NCI-H146 (cell line): ENCODE data around the gene GIN1.
"Not testable (repeated sequence)": the region's sequence is repeated elsewhere in the genome, so short reads cannot be mapped to it uniquely, and the experiment has no call there.

Experiments used
- DNase-seq: peaks from one replicate; lab custom pipeline; 2025; lab: John Stamatoyannopoulos, UW

The GIN1 gene

DNA sequence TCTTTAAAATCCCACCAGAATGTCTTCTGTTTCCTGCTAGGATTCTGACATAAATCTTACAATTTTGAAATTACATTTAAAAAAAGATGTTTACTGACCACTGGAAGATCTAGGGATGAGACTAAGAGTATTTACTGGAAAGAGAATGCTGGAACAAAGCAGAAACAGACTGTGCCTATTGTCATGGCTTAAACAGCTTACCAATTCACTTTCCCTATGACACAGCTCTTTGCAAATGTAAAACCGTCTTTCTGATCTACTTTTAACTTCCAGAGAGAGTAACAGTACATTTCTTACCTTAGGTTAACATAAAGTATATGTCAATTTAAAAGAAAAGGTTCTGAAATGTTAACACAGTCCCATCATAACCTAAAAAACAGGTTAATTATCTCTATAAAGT is 10.7 kb downstream of the GIN1 start:
- no peak for DNase-seq

DNA sequence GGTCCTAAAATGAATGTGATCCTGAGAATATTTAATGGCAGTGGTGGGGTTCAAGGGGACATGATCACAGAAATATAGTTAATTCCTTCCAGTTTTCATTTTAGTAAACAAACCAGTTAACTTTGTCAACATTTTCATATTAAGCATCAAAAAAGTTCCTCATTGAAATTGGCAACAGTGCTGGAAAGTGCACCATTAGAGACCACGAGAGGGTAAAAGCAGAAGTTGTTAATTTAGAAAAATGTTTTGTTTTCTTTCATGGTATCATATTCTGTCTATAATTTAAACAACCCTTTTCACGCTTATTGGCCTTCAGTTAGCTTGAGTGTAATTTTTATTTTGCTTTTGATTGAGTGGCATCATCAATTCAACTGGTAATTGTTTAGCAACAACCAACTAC is 11.9 kb downstream of the GIN1 start:
- DNase-seq, result no peak

DNA sequence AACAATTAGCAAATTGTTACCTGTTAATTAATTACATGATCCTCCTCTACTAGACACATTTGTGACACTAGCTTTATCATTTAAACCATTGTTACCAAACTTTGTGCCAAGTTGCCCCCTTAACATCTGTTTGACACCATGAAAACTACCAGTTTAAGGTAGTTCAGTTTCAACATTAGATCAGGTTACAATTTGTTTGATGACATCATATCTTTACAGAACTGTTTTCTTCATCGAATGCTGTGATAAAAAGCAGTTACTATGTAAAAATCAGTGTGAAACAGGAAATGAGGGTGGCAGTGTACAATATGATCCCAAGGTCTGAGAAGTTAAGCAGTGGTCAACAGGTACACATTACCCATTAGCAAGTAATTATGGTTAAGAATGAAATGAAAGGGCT is 17.7 kb downstream of the GIN1 start:
- no peak for DNase-seq

DNA sequence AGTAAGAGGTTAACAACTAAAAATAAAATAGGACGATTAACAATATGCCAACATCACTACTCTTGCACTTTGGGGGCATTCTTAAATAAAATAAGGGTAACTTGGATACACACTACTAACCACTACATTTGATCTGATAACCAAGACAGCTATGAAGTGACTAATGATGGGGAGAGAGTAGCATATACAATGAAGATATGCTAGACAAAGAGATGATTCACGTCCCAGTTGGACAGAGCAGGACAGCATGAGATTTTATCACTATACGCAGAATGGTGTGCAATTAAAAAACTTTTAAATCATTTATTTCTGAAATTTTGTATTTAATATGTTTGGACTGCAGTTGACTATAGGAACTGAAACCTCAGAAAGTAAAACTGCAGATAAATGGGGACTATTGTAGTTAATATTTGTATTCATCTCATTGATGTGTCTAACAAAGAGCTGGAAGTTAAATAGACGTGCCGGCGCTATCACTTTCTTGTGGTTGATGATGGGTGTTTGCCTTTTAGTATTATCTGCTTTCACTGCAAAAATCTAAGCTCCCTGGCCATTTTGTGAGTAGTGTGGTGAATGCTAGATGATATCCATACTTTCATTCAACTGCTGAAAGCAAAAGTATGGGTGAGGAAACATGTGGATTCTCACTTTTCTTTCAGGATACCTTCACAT is 18.7 kb downstream of the GIN1 start:
- DNase-seq, result no peak

DNA sequence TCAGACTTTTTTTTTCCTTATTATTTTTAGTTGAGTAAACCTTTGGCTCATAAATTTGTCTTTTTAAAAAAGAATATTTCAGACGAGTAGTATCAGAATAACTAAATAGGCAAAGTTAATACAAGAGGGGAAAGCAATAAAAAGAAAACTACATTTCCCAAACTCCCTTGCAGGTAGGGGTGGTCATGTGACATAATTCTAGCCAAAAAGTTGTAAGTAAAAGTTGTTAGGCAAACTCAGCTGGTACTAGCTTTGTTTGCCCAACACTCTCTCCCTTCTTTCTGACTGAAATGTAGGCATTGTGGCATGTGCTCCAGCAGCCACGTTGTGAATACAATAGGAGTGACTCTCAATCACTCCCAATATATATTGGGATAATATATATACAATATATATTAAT is 20.9 kb downstream of the GIN1 start:
- no peak for DNase-seq

DNA sequence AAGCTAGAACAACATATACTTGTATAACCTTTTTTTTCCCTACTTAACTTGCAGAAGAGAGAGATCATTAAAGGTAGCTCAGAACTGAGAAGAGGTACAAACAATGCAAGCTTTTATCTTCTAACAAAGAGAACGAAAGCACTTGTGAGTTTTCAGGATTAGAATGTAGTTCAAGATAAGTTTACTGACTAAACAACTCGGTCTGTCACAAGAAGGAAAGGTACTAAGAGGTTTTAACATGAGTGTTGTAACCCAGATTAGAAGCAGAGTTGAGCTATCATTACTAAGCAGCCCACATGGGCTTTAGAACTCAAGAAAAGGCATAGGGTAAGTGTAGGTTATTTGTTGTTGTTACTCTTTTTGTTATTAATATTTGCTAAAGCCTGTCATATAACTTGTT is 25.2 kb downstream of the GIN1 start:
- no peak for DNase-seq

DNA sequence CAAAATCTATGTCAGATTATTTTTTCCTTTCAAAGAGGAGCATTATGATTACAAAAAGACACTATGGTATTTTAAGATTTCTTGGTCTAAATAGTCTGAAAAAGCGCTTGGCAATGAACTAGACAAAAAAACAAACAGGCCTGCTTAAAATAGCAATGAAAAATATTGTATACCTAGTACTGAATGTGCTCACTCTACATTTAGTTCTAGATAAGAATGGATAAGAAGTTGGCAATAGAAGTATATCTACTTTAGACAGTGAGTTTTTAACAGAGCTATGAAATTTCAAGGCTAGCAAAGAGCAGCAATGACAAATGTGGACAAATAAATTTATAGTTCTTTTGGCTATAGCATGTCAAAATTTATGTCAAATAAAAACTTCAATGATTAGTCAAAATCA is 26.2 kb downstream of the GIN1 start:
- no peak for DNase-seq

DNA sequence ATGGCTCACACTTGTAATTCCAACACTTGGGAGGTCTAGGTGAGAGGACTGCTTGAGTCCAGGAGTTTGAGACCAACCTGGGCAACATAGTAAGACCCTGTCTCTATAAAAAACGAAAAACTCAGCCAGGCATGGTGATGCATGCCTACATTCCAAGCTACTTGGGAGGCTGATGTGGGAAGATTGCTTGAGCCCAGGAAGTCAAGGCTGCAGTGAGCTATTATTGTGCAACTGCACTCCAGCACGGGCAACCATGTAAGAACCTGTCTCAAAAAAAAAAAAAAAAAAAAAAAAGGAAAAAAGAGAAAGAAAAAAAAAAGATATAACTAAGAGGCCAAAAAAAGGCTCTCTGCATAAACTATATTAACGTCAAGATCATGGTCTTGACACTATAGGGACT is 27.3 kb downstream of the GIN1 start:
- DNase-seq, result no peak

DNA sequence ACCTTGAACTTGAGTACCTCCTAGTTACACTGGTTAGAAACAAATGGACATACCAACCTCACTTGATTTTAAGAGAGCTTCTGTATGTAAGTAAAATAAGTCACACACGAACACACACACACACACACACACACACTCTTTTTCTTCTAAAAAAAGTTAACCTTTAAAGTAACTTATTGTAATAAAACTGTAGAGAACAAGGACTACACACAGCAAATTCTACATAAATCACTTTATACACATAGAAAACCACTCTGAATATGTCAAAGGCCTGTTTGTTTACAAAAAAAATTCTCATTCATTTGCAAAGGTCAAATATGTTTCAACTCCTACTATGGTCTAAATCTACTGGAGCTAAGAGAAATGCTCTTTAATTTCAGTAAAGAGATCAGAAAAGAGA is 29.1 kb downstream of the GIN1 start:
- no peak for DNase-seq

DNA sequence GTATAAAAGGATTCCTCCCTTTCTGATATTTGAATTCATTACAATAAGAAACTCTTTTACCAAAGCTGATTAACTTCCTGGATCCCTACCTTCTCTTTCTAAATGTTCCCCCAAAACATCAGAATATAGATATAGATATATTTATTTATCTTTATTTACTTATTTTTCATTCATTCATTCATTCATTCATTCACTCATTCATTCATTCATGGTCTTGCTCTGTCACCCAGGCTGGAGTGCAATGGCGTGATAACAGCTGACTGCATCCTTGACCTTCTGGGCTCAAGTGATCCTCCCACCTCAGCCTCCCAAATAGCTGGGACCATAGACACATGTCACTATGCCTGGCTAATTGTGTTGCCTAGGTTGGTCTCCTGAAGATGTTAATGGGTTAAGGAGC is 30.7 kb downstream of the GIN1 start:
- DNase-seq, result no peak

DNA sequence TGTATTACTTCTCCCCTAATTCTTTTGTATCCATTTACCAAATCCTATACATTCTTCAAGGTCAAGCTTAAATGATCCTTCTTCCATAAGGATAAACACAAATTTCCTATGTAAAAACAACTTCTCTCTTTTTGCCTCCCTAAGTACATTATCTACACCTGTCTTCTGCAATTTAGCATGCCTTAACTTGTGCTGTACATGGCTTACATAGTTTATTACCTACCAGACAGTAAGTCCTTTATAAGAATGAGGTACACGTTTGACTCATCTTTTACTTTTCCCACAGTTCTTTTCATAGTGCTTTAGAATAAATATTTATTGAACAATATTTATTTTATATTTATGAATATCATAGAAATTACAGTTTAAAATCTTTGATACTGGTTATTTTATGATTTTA is 33.4 kb downstream of the GIN1 start:
- no peak for DNase-seq

DNA sequence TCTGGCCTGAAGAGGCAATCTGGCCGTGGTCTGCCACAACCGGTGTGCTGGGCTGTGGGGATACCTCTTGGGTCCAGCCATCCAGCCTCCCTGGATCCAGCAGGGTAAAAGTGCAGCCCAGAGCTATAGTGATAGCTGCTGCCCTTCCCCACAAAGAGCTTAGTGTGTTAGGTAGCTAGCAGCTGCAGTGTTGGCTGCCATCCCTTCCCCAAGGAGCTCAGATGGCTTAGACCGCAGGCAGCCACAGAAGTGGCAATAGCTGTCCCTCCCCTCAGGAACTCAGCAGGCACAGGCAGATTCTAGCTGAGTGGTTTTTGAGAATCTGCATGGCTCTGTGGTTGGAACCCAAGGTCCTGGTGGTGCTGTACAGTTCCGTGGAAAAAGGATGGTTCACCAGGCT is 40.1 kb downstream of the GIN1 start:
- no peak for DNase-seq

DNA sequence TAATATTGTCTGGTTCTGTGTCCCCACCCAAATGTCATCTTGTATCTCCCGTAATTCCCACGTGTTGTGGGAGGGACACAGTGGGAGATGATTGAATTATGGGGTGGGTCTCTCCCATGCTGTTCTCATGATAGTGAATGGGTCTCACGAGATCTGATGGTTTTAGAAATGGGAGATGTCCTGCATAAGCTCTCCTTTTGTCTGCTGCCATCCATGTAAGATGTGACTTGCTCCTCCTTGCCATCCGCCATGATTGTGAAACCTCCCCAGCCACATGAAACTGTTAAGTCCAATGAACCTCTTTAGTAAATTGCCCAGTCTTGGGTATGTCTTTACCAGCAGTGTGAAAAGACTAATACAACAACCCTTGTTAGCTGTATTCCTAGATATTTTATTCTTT is 44.5 kb downstream of the GIN1 start:
- no peak for DNase-seq

DNA sequence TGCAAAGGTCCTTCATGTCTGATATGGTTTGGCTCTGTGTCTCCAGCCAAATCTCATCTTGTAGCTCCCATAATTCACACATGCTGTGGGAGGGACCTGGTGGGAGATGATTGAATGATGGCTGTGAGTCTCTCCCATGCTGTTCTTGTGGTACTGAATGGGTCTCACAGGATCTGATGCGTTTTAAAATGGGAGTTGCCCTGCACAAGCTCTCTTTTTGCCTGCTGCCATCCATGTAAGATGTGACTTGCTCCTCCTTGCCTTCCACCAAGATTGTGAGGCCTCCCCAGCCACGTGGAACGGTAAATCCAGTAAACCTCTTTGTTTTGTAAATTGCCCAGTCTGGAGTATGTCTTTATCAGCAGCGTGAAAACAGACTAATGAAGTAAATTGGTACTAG is 46.4 kb downstream of the GIN1 start:
- not testable (repeated sequence) for DNase-seq

DNA sequence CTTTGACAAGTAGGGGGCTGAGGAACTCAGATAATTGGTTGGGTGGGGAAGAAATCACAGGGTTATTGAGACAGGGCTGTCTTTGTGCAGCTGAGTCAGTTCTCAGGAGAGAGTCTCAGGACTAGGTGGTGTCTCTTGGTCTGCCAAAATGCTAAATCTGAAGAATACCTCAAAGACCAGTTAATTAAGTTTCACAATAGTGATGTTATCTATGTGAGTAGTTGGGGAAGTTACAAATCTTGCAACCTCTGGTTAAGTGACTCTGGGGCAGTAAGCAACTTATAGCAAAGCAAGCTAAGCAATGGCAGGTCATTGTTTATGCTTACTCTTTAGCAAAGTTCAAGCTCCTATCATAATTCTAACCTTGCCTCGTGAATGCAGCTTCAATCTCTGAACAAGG is 53.6 kb downstream of the GIN1 start:
- no peak for DNase-seq

DNA sequence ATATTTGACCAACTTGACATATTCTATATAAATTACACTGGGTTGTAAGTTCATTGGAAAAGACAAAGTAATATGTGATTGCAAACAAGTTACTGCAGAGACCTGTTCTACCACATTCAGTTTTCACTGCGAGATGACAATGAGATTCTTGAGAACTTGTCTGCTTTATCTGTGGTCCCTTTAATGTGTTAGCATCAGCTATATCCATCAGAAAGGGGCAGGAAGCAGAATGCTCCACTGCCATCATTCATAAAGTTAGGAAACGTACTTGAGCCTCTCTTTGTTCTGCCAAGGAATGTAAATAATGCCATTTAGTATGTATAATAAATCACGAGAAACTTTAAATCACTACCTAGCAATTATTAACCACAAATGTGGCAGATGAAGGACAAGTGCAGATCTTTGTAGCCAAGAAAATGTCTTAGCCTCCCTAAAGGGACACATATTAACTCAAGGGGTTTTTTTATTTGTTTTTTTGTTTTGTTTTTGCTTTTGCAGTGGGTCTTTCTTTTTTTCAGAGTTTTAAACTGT is 59.4 kb downstream of the GIN1 start:
- DNase-seq, result no peak

DNA sequence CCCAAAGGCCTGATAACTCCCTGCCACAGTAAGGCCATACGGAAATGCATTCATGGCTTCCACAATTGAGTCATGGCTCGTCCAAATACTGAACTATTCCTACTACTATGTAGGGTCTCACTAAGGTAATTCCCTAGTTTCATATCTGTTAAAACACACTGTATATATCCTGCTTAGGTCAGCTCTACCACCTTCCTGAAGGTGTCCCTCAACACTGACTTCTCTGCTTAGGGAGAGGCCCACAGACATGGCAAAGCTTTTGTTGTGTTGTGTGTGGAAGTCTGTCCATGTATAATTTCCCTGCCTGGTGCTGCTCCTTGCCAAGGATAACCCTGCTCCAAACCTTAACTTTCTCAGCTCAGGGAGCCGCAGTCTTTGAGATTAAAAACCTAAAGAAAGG is 60.4 kb downstream of the GIN1 start:
- no peak for DNase-seq

DNA sequence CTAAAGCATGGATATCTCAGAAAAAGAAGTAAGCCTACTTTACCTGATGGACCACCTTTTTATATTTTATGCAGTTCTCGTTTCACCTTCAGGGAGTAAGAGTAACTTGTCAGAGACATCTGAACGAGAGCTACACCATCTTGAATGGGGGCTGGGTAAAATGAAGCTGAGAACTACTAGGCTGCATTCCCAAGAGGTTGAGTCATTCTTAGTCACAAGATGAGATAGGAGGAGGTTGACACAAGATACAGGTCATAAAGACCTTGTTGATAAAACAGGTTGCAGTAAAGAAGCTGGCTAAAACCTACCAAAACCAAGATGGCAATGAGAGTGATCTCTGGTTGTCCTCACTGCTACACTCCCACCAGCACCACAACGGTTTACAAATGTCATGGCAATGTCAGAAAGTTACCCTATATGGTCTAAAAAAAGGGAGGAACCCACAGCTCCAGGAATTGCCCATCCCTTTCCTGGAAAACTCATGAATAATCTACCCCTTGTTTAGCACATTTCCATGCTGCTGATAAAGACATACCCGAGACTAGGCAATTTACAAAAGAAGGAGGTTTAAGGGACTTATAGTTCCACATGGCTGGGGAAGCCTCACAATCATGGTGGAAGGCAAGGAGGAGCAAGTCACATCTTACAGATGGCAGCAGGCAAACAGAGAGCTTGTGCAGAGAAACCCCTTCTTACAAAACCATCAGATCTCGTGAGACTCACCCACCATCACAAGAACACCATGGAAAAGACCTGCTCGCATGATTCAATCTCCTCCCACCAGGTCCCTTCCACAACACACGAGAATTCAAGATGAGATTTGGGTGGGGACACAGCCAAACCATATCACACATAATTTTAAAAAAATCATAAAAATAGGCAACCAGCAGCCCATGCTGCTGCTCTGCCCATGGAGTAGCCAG is 62.5 kb downstream of the GIN1 start:
- no peak for DNase-seq

DNA sequence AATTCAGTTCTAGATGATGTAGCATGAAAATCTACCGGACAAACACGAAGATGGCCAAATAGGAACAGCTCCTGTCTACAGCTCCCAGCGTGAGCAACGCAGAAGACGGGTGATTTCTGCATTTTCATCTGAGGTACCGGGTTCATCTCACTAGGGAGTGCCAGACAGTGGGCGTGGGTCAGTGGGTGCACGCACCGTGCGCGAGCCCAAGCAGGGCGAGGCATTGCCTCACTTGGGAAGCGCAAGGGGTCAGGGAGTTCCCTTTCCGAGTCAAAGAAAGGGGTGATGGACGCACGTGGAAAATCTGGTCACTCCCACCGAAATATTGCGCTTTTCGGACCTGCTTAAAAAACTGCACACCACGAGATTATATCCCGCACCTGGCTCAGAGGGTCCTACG is 73.2 kb downstream of the GIN1 start:
- DNase-seq, result not testable (repeated sequence)

DNA sequence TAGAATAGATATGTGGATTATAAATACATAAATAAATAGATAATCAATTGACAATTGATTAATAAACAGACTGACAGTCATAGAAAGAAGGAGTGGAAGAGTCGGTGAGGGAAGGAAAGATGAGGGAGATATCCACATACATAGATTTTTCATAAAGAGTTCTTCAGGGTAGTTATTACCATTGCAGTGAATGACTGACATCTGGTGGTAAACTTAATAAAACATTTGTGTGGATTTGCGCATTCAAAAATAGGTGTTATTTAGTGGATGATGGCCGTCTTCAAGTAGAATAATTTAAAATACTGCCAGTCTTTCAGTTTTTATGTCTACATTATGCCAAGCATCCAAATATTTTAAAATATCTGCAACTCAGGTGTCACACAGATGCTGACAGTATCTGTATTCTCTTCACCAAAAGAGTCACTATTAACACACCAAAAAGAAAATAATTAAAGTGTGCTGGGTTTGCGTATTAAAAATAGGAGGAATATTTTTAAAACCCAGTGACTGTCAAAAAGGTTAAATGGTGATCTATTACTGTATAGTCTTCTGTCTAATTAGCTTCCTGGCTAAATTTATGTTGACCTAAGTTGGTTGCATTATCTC is 78.8 kb downstream of the GIN1 start:
- DNase-seq, result peak; percentile 1

DNA sequence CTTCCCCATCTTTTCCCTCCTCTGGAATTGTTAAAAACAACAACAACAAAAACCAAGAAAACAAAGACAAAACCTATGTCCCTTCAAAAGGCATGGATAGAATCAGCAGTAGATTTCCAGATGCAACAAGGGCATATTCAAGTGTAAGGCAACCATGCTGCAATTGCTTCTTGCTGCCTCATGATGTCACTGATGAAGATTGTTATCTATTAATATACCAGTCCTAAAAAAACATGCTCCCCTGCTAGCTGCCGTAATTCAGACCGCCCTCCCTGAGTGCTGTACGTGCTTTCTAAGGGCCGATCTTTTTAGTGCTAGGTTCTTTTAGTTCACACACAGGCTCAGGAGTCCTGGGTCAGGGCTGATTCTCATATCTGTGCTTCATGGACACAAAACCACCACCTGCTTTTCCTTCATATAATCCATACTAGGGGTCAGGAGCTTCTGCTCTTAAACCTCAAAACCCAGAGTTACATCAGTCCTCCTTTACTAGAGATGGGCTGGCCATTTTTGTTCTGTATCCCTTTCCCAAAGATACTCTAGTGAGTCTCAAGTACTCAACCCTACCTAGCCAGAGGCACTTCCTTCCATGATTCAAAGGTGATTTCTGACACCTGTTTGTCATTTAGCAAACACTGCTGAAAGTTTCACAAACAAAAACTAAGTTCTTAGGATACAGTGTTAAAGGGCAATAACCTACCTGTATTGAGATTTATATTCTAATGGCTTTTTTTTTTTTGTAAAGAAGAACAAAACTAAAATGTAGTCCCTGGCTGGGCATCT is 82.1 kb downstream of the GIN1 start:
- DNase-seq, result peak; percentile 8

DNA sequence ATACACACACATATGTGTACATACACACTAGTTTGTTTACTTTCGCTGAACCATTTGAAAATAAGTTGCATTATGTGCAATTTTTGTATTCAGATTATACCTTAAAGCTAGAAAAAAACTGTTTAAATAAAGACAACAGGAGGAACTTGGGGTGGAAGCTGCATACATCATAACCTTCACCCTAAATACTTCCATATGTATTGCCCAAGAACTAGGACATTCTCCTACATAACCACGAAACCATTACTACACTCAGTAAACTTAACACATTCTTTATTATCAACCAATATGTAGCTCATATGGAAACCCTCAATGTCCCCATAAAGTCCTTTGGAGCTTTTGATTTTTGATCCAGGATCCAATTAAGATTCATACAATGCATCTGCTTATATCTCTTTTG is 83.3 kb downstream of the GIN1 start:
- no peak for DNase-seq
